GM19023 (cell line): ENCODE measurements around the gene CLDN1.
"Not testable (repeated sequence)": the region's sequence is repeated elsewhere in the genome, so short reads cannot be mapped to it uniquely, and the experiment has no call there.

Experiments
- ATAC-seq: cut with Tn5 transposase; IDR thresholded peaks from one replicate; pipeline ENCODE4 v1.9.1; 2021; ENCODE audit warnings: mild to moderate bottlenecking, moderate library complexity; ENCODE audit not compliant: unreplicated experiment

CLDN1 gene

GRCh38 chr3:190301591-190301990, 20.7 kb downstream of the CLDN1 start:
- no peak for ATAC-seq

DNA sequence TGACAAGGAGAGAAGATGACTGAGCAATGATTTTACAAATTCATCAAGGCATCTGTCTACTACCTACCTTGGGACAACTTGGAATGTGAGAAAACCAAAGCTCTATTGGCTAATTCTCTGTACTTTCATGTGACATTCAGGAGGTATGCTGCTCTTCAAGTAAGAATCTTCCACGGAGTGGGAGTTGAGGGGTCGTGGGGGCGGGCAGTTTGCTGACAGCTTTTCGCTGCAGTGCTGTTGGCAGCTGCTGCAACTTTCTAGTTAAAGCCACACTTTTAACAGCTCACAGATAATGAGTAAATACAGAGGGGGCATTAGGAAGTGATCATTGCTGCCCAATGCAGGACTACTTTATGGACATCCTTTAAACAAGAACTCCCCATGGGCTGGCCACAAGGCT, 22.3 kb downstream of the CLDN1 start:
- no peak for ATAC-seq

DNA sequence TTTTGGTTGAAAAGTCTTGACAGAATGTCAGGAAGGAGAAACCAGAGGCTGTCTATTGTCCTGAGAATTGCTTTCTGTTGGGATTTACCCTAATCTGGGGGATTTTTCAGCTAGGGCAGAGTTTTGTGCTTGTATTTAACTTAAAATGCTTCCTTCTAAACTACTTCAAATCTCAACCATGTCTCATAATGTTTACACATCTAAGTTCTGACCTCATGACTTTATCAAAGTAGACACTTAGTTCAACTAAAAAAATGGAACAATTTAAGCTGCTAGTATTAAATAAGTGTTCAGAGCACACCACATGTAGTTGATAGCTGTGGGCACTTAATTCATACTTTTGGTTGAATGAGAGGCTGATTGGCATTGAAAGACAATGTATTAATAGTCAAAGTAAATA, 28.2 kb downstream of the CLDN1 start:
- no peak for ATAC-seq

GRCh38 chr3:190293621-190294020, 28.6 kb downstream of the CLDN1 start:
- no peak for ATAC-seq

GRCh38 chr3:190291994-190292584, 30.2 kb downstream of the CLDN1 start:
- ATAC-seq = no peak

DNA sequence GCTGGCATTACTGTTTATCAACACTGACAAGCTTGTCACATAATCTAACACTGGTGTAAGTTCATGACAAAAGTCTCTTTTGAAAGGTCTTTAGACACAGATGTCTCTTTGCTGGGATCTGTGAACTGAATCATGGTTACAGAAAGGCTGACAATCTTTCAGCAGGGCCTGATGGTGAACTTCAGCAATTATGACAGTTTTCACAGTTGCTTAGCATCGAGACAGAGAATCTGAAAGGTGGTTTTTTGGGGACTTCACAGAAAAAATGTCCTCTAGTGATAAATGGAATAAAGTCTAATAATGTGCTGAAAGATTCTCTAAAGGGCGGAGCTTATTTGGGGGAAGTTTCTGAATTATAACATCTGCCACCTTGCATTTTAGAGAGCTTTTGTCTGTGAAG, 32.3 kb downstream of the CLDN1 start:
- no peak for ATAC-seq

DNA sequence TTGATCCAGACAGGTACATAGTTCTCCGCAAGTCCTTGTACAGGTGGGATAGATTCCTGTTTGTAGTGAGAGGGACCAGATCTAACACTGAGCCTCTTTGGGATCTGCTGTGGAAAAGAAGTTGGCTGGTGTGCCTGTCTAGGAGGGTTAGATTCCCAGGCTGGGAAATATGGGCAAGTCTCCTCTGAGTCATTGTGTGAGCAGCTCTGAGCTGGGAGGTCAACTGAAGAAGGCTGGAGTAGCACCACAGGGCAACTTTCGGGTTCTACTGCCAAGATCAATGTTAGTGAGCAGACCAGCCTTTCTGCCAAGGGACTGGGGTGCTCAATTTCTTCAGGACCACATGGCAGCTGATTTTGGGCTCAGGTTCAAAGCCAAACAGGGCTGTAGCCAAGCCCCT, 33.4 kb downstream of the CLDN1 start:
- no peak for ATAC-seq

GRCh38 chr3:190286014-190286413, 36.2 kb downstream of the CLDN1 start:
- ATAC-seq = no peak

DNA sequence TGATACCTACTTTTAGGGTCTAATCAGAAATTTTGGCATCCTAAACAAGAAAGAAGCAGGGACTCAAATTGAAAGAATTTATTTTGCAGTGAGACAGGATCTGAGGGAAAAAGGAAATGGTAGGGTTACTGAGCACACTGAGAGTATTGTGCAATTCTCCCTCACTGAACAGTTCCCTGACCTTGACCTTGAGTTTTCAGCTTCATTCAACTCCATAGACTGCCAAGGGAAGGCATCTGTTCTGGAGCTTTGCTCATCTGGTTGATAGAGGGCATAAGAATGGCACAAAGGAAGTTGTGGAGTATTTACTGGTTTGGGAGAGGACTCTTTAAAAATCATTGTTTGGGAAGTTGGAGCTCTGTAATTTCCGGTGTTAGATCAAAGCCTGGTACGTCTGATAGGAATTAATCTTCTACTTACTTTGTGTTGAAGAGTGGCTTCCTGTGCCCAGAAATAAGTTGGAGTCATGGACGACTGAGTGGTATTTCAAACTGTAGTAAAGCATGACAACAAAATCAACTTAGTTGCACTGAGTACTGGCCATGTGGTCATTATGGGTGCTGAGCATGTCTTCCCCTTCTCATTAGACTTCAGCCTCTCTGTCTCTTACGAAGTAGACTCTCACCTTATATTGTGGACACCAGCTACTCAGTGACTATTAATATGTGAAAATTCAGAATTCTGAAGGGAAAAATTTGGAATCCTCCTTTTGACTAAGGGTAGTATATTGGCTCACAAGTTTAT, 40.8 kb downstream of the CLDN1 start:
- no peak for ATAC-seq

GRCh38 chr3:190279690-190280089, 42.6 kb downstream of the CLDN1 start:
- ATAC-seq = no peak

GRCh38 chr3:190272747-190273146, 49.5 kb downstream of the CLDN1 start:
- ATAC-seq = no peak

- no peak for ATAC-seq
Observed at GRCh38 chr3:190269101-190269500, 53.1 kb downstream of the CLDN1 start.

- ATAC-seq = not testable (repeated sequence)
Observed at GRCh38 chr3:190267464-190267863, 54.8 kb downstream of the CLDN1 start.

- no peak for ATAC-seq
Observed at GRCh38 chr3:190266913-190267290, 55.3 kb downstream of the CLDN1 start.

DNA sequence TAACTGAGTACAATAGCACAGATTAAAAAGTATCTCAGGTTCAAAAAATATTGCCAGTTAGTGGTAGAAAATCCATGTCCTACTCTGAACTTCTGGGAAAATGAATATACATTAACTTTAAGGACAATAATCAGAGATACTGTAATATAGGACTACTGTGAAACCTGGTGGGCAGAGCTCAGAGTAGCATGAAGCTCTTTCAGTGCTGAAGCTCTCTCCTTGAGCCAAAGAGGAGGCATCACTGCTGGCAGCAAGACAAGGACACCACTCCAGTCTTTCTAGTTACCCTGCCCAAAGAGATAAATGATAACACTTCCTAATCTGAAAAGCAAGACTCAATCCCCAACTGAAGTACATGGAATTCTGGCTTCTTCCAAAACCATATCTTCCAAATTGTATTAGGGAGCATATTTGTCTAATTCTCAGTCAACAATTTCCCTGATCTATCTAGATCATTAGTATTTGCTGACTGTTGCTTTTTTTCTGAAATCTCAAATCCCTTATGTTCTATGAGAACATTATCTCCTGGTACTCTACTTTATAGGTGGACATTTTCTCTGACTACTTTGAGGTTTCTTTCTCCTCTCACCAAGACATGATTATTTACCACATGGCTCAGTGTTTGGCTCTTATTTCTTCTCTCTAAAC, 55.9 kb downstream of the CLDN1 start:
- no peak for ATAC-seq

GRCh38 chr3:190265796-190266195, 56.5 kb downstream of the CLDN1 start:
- no peak for ATAC-seq

GRCh38 chr3:190265126-190265525, 57.1 kb downstream of the CLDN1 start:
- ATAC-seq = no peak

GRCh38 chr3:190261740-190262139, 60.5 kb downstream of the CLDN1 start:
- ATAC-seq = no peak

GRCh38 chr3:190261015-190261414, 61.2 kb downstream of the CLDN1 start:
- no peak for ATAC-seq

GRCh38 chr3:190260301-190260700, 61.9 kb downstream of the CLDN1 start:
- no peak for ATAC-seq

GRCh38 chr3:190258634-190259033, 63.6 kb downstream of the CLDN1 start:
- no peak for ATAC-seq
